ENCODE measurements around the gene CLEC2A. TPM values are rescaled to one million over a fixed set of nuclear protein-coding genes. Genes with fewer than 3 reads are reported as not detected.

CLEC2A gene
- total RNA-seq, 1 experiment from 2014 or later, result 0.87 TPM

GRCh38 chr12:9881988-9882387 is 50.2 kb downstream of the CLEC2A start:
- DNase-seq, result no peak
- no peak overlapping the region for H2BK120ac ChIP-seq (ENCODE audit: low read depth, low read length, poor library complexity, severe bottlenecking)
- H3K23ac ChIP-seq (ENCODE audit: insufficient read length, low read depth, low read length), result no peak overlapping the region
- no peak overlapping the region for H3K4ac ChIP-seq (ENCODE audit: low read depth, low read length)
- Mint-ChIP-seq H3K36me3 (ENCODE audit: insufficient read depth in 1 of 3, low read depth in 3 of 3) (no peaks in the 10 kb centered on the region), H3K4me1 (peaks cover 12 to 15% of the 10 kb centered on the region in 2 experiments), H3K27ac (no peak overlapping the region), H3K4me3 (no peak overlapping the region), H3K9me3 (no peaks in the 10 kb centered on the region; a peak in 1 of 5 replicates), H3K27me3 (ENCODE audit: low read depth) (no peaks in the 10 kb centered on the region)
- H2BK15ac ChIP-seq (ENCODE audit: low read depth, low read length), result no peak overlapping the region
- WGBS (ENCODE audit: extremely low coverage, insufficient read length, low lambda C conversion rate), result no CpG with 5 or more reads among the region's 5 CpGs
- no peak overlapping the region for H3T11ph ChIP-seq (ENCODE audit: low read length)
- no peak overlapping the region for H3K9ac ChIP-seq (ENCODE audit: extremely low read depth, insufficient read length, low read length)
- no peaks in the 10 kb centered on the region for H4K20me1 ChIP-seq (ENCODE audit: control insufficient read depth, insufficient read depth, insufficient read length)
- H3K9me3 ChIP-seq (ENCODE audit: control insufficient read depth, low read depth, low read length), result no peaks in the 10 kb centered on the region
- no peak overlapping the region for H3K4me2 ChIP-seq (ENCODE audit: insufficient read depth, insufficient read length, low read length)
- H3K4me1 ChIP-seq (ENCODE audit: insufficient read depth, low read length), result no peaks in the 10 kb centered on the region
- H4K5ac ChIP-seq (ENCODE audit: insufficient read length, low read depth, low read length), result no peak overlapping the region
- H3K27me3 ChIP-seq (ENCODE audit: insufficient read depth, low read length), result no peaks in the 10 kb centered on the region
- H4K8ac ChIP-seq (replicated peaks; ENCODE audit: insufficient read length, low read depth, low read length), result no peak overlapping the region
- no peak overlapping the region for H4K91ac ChIP-seq (ENCODE audit: insufficient read length, low read depth, low read length)
- H2BK20ac ChIP-seq (ENCODE audit: low read depth, low read length, poor library complexity, severe bottlenecking), result no peak overlapping the region
- no peaks in the 10 kb centered on the region for H3K79me1 ChIP-seq (ENCODE audit: insufficient read depth, low read depth, low read length, poor library complexity, severe bottlenecking)
- no peak for TF ChIP-seq CTCF (conservative IDR thresholded peaks at IDR 0.05)
- no peak overlapping the region for H2AK5ac ChIP-seq (ENCODE audit: insufficient read length, low read length)
- no peaks in the 10 kb centered on the region for H3K23me2 ChIP-seq (ENCODE audit: insufficient read length, low read depth, low read length, poor library complexity, severe bottlenecking)
- no peak overlapping the region for H2BK5ac ChIP-seq (ENCODE audit: insufficient read length, low read length)
- no peak overlapping the region for H3K56ac ChIP-seq (ENCODE audit: insufficient read length, low read depth, low read length)
- H3K14ac ChIP-seq (ENCODE audit: insufficient read depth, low read length), result no peak overlapping the region
- H2AFZ ChIP-seq (ENCODE audit: low read length), result no peak overlapping the region
- H3K27ac ChIP-seq (ENCODE audit: insufficient read length, low read depth, low read length), result no peak overlapping the region
- H3K18ac ChIP-seq (ENCODE audit: insufficient read length, low read depth, low read length), result no peak overlapping the region
- H2BK12ac ChIP-seq (ENCODE audit: insufficient read length, low read depth, low read length), result no peak overlapping the region
- no peaks in the 10 kb centered on the region for H3K79me2 ChIP-seq (ENCODE audit: insufficient read depth, low read length)

Data from H9 (cell line).